GM13977 (cell line): ENCODE measurements around the gene ITSN2.
"Not testable (repeated sequence)": the region's sequence is repeated elsewhere in the genome, so short reads cannot be mapped to it uniquely, and the experiment has no call there.

Experiments used
- DNase-seq: peaks from one replicate; pipeline ENCODE4 v3.0.0; 2012; ENCODE audit warnings: low spot score
- CTCF ChIP-seq: IDR thresholded peaks from 2 replicates; pipeline ENCODE4 v1.5.1; 2012; ENCODE audit warnings: mild to moderate bottlenecking, control low read depth; ENCODE audit not compliant: insufficient read depth; ENCODE audit errors: extremely low read depth, missing control alignments
- in situ Hi-C: fragments of 300-500 bp; cut with MboI; formaldehyde crosslinking; loops from one replicate; pipeline ENCODE4 v1.12.0; 2022; ENCODE audit warnings: low sequenced_read_pairs, low pct_unique_long_range_greater_than_20kb, mixed read lengths, inconsistent platforms; ENCODE audit not compliant: unreplicated experiment

Gene ITSN2

GRCh38 chr2:24200799-24201198 is 159.5 kb downstream of the ITSN2 start:
- TF ChIP-seq CTCF: no peak
- DNase-seq: no peak
- in situ Hi-C loops: no loop called here

- DNase-seq: no peak
- TF ChIP-seq CTCF: no peak
- in situ Hi-C loops: no loop called here
Observed at GRCh38 chr2:24199968-24200590, 160.3 kb downstream of the ITSN2 start.

GRCh38 chr2:24197213-24197612 is 163.1 kb downstream of the ITSN2 start:
- in situ Hi-C loops, DNase-seq: not testable (repeated sequence)

GRCh38 chr2:24191848-24192247 is 168.5 kb downstream of the ITSN2 start:
- DNase-seq: no peak
- in situ Hi-C loops: no loop called here
- TF ChIP-seq CTCF: no peak

GRCh38 chr2:24191156-24191555 is 169.2 kb downstream of the ITSN2 start:
- in situ Hi-C loops: no loop called here
- no peak for TF ChIP-seq CTCF
- no peak for DNase-seq

- DNase-seq: no peak
- TF ChIP-seq CTCF: no peak
- in situ Hi-C loops: no loop called here
Observed at GRCh38 chr2:24190503-24190902, 169.8 kb downstream of the ITSN2 start.

GRCh38 chr2:24189551-24189950 is 170.8 kb downstream of the ITSN2 start:
- in situ Hi-C loops: no loop called here
- TF ChIP-seq CTCF: no peak
- DNase-seq: no peak
